Mesothelial cell of epicardium (in vitro differentiated cells): ENCODE data around the gene PRKAG1. TPM values are rescaled to one million over a fixed set of nuclear protein-coding genes. Genes with fewer than 3 reads are reported as not detected.

ENCODE experiments used
- DNase-seq, 2 experiments: peaks; one replicate each; pipeline ENCODE4 v3.0.0; 2021; ENCODE audit warnings: low spot score in 2 of 2; ENCODE audit not compliant: unreplicated experiment in 2 of 2
- H3K27ac Mint-ChIP-seq: 2 replicates; pipeline ENCODE4 v1.8.0; 2021; ENCODE audit warnings: mixed read lengths
- H3K27me3 Mint-ChIP-seq: 2 replicates; pipeline ENCODE4 v1.8.0; 2021; ENCODE audit warnings: low read depth, mixed read lengths
- H3K36me3 Mint-ChIP-seq: 2 replicates; pipeline ENCODE4 v1.8.0; 2021; ENCODE audit warnings: mixed read lengths
- H3K4me1 Mint-ChIP-seq: 2 replicates; pipeline ENCODE4 v1.8.0; 2021; ENCODE audit warnings: mixed read lengths
- H3K4me3 Mint-ChIP-seq: 2 replicates; pipeline ENCODE4 v1.8.0; 2021; ENCODE audit warnings: mild to moderate bottlenecking, moderate library complexity, mixed read lengths
- H3K9me3 Mint-ChIP-seq: 2 replicates; pipeline ENCODE4 v1.8.0; 2021; ENCODE audit warnings: mixed read lengths
- total RNA-seq: library from RNA; stranded (reverse); gene quantifications from 3 replicates; pipeline ENCODE4 v1.2.1, GENCODE V29; 2021
- TF ChIP-seq, protein P1 (sequence below): fragments of 200-600 bp; sonication (generic); IDR thresholded peaks from one replicate; pipeline ENCODE4 v1.5.0; 2021; ENCODE audit warnings: antibody characterized with exemption; ENCODE audit not compliant: unreplicated experiment

Gene PRKAG1
- total RNA-seq, 1 donor from 2014 or later = 61.8 TPM

DNA sequence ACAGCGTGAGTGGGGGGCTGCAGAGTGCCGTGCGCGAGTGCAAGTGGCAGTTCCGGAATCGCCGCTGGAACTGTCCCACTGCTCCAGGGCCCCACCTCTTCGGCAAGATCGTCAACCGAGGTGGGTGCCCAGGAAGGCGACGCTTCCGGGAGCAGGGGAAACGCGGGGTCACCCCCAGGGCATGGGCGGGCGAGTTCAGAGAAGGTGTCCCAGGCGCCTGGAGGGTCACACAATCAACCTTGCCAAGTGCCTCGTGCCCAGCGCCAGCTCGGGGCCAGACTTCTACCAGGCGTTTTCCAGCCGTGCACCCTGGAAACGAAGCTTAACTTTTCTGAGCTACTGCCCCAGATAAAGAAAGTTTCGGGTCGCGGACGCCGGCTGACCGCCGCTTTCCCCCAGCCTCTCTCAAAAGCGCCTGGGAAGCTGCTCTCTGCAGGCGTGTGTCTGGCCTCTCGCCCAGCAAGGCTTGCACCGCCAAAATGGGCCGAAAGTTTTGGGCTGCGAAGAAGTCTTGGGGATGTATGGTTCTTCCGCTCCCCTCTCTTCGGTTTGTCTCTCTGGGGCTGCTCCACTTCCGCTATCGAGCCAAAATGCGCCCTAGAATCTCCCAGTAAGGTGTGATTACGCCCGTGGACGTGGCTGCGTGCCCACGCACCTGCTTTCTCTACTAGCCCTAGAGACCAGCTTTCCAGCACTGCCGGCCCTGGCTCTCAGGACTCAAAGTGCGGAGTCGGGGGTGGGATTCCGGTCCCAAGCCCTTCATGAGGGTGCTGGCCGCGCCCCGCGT is 38.8 kb downstream of the PRKAG1 start:
- no peaks in the 10 kb centered on the region for H3K9me3 Mint-ChIP-seq
- TF ChIP-seq, protein P1, sequence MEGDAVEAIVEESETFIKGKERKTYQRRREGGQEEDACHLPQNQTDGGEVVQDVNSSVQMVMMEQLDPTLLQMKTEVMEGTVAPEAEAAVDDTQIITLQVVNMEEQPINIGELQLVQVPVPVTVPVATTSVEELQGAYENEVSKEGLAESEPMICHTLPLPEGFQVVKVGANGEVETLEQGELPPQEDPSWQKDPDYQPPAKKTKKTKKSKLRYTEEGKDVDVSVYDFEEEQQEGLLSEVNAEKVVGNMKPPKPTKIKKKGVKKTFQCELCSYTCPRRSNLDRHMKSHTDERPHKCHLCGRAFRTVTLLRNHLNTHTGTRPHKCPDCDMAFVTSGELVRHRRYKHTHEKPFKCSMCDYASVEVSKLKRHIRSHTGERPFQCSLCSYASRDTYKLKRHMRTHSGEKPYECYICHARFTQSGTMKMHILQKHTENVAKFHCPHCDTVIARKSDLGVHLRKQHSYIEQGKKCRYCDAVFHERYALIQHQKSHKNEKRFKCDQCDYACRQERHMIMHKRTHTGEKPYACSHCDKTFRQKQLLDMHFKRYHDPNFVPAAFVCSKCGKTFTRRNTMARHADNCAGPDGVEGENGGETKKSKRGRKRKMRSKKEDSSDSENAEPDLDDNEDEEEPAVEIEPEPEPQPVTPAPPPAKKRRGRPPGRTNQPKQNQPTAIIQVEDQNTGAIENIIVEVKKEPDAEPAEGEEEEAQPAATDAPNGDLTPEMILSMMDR = no peak

DNA sequence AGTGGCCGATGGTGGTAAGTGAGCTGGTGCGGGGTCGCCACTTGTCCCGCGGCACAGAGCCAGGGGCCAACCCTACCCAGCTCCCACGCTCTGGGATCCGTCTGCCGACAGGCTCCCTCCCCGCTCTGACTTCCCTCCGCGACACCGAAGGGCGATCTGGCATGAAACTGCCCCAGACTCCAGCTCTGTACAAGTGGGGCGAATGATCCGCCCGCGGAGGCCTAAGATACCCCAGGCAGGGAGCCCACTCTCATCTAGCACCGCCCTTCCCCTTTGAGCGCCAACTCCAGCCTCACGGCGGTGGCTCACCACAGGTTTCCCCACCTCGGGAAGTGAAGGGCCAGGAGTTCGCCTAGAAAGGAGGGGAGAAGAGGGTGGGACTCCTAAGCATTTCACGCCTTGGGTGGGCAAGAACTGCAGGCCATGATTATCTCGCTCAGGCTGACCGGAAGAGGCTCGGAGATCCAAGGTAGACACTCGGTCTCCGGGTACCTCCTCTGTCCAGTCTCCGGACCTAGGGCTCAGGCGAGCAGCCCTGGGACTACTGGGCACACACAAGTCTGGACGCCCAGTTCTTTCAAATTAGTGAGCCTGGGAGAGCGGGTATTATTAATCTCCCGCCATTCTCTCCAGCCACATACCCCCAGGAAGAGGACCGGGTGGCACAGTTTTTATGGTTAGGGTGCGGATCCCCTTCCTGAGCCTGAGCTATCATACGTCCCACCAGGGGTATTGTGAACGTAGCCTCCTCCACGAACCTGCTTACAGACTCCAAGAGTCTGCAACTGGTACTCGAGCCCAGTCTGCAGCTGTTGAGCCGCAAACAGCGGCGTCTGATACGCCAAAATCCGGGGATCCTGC is 39.6 kb downstream of the PRKAG1 start:
- TF ChIP-seq, protein P1 = no peak
- H3K4me1 Mint-ChIP-seq = peaks cover 37% of the 10 kb centered on the region
- H3K9me3 Mint-ChIP-seq = no peaks in the 10 kb centered on the region
- peak overlapping the region; percentile 53 for H3K4me3 Mint-ChIP-seq
- peaks cover 97% of the 10 kb centered on the region for H3K27me3 Mint-ChIP-seq
- no peaks in the 10 kb centered on the region for H3K36me3 Mint-ChIP-seq
- DNase-seq = no peak
- H3K27ac Mint-ChIP-seq = peak overlapping the region; percentile 28

More for the DNA sequence above, 38.8 kb downstream of the PRKAG1 start:
- Mint-ChIP-seq H3K36me3 (no peaks in the 10 kb centered on the region), H3K27me3 (peaks cover 97% of the 10 kb centered on the region), H3K4me3 (peak overlapping the region; percentile 43), H3K4me1 (peaks cover 37% of the 10 kb centered on the region), H3K27ac (no peak overlapping the region)
- DNase-seq = no peak

DNA sequence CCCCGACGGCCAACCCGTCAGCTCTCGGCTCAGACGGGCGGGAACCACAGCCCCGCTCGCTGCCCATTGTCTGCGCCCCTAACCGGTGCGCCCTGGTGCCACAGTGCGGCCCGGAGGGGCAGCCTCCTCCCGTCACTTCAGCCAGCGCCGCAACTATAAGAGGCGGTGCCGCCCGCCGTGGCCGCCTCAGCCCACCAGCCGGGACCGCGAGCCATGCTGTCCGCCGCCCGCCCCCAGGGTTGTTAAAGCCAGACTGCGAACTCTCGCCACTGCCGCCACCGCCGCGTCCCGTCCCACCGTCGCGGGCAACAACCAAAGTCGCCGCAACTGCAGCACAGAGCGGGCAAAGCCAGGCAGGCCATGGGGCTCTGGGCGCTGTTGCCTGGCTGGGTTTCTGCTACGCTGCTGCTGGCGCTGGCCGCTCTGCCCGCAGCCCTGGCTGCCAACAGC is 40.3 kb downstream of the PRKAG1 start, which contains the start of gene WNT1:
TSS of gene WNT1 (plus strand) at position 32 of the 450 bp plus-strand sequence. CDS start at position 361, 329 bp downstream.
- Mint-ChIP-seq H3K4me1 (peaks cover 37% of the 10 kb centered on the region), H3K4me3 (peak within 1 kb of the TSS; percentile 53), H3K27me3 (peaks cover 97% of the 10 kb centered on the region), H3K9me3 (no peaks in the 10 kb centered on the region), H3K36me3 (no peaks in the 10 kb centered on the region), H3K27ac (peak within 1 kb of the TSS; percentile 28)
- TF ChIP-seq, protein P1 = peak; percentile 61
- DNase-seq = no peak

DNA sequence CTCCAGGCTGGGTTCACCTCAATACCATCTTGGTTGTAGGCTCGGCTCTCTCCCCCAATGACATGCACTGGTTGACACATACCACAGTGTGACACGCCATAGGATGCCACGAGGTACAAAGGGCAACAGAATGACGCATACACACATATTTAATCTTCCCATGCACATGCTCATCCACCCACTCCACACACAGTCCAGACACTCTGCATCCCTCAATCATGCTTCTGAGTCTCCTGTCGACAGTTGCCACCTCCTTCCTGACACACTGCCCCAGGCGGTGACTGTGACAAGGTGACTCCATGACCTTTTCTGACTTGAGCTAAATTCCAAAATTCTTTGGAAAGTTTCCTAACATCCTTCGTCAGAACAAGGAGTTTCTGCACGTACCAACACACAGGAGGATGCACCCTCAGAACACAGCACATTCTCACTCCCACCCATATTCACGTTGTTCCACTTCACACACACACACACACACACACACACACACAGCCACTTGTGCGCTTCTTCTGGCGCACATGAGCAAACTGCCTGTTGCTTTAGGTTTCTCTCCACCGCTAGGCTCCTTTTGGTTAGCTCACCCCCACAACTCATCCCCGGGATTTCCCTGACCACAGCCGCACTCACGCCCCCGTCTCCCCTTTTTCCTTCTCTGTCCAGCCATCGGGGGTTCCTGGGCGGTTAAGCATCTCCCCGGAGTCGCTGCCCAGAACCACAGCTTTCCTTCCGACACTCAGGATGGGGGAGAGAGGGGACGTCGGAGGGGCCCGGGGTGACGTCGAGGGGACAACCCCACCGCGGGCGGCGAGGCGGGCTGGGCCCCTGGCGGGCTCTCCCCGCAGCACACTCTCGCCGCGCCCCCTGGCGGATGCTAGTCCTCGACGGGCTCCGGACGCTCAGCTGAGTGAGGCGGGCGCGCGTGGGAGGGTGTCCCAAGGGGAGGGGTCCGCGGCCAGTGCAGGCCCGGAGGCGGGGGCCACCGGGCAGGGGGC is 41.0 kb downstream of the PRKAG1 start:
- Mint-ChIP-seq H3K4me1 (peaks cover 37% of the 10 kb centered on the region), H3K4me3 (peak overlapping the region; percentile 9), H3K27me3 (peaks cover 98% of the 10 kb centered on the region), H3K36me3 (no peaks in the 10 kb centered on the region), H3K27ac (no peak overlapping the region), H3K9me3 (no peaks in the 10 kb centered on the region)
- TF ChIP-seq, protein P1 = peak; percentile 82
- DNase-seq = peak; percentile 60 to 76
